Measurements from ENCODE around the gene SLC41A3.

SLC41A3 gene

GRCh38 chr3:126083913-126084767 lies at the start of gene SLC41A3:
Gene SLC41A3, minus strand, starts transcription at chr3:126084124. Its CDS starts 15,905 bp downstream, at chr3:126068219.
- DNase-seq (ENCODE audit: low read depth in 2 of 2) = peak; percentile 65 to 72

- DNase-seq (ENCODE audit: low read depth in 2 of 2) = no peak
Measured at GRCh38 chr3:126133606-126134005, 49.7 kb upstream of the SLC41A3 start.

GRCh38 chr3:126132751-126133511 lies 49.0 kb upstream of the SLC41A3 start:
- no peak for DNase-seq (ENCODE audit: low read depth in 2 of 2)

- no peak for DNase-seq (ENCODE audit: low read depth in 2 of 2)
Measured at GRCh38 chr3:126131881-126132750, 48.2 kb upstream of the SLC41A3 start.

- no peak for DNase-seq (ENCODE audit: low read depth in 2 of 2)
Measured at GRCh38 chr3:126130981-126131745, 47.2 kb upstream of the SLC41A3 start.

GRCh38 chr3:126130081-126130855 lies 46.3 kb upstream of the SLC41A3 start:
- no peak for DNase-seq (ENCODE audit: low read depth in 2 of 2)

GRCh38 chr3:126129398-126129891 lies 45.5 kb upstream of the SLC41A3 start:
- DNase-seq (ENCODE audit: low read depth in 2 of 2) = no peak

GRCh38 chr3:126128504-126129397 lies 44.8 kb upstream of the SLC41A3 start:
- DNase-seq (ENCODE audit: low read depth in 2 of 2) = no peak

- DNase-seq (ENCODE audit: low read depth in 2 of 2) = no peak
Measured at GRCh38 chr3:126127904-126128303, 44.0 kb upstream of the SLC41A3 start.

- DNase-seq (ENCODE audit: low read depth in 2 of 2) = no peak
Measured at GRCh38 chr3:126127452-126127851, 43.5 kb upstream of the SLC41A3 start.

GRCh38 chr3:126126811-126127431 lies 43.0 kb upstream of the SLC41A3 start:
- DNase-seq (ENCODE audit: low read depth in 2 of 2) = no peak

GRCh38 chr3:126126286-126126685 lies 42.4 kb upstream of the SLC41A3 start:
- no peak for DNase-seq (ENCODE audit: low read depth in 2 of 2)

GRCh38 chr3:126125781-126126251 lies 41.9 kb upstream of the SLC41A3 start:
- no peak for DNase-seq (ENCODE audit: low read depth in 2 of 2)

GRCh38 chr3:126125341-126125740 lies 41.4 kb upstream of the SLC41A3 start:
- no peak for DNase-seq (ENCODE audit: low read depth in 2 of 2)

GRCh38 chr3:126124896-126125295 lies 41.0 kb upstream of the SLC41A3 start:
- DNase-seq (ENCODE audit: low read depth in 2 of 2) = no peak

- no peak for DNase-seq (ENCODE audit: low read depth in 2 of 2)
Measured at GRCh38 chr3:126124148-126124868, 40.4 kb upstream of the SLC41A3 start.

GRCh38 chr3:126121632-126122031 lies 37.7 kb upstream of the SLC41A3 start:
- DNase-seq (ENCODE audit: low read depth in 2 of 2) = no peak

GRCh38 chr3:126121074-126121473 lies 37.1 kb upstream of the SLC41A3 start:
- no peak for DNase-seq (ENCODE audit: low read depth in 2 of 2)
